Endothelial cell of umbilical vein (primary cell): ENCODE data around the gene FAR1. TPM values are rescaled to one million over a fixed set of nuclear protein-coding genes. Genes with fewer than 3 reads are reported as not detected.

Experiments
- BruUV-seq: library from RNA; stranded (reverse); fragments of 400-500 nt; replicated peaks from 2 replicates; lab custom pipeline; 2021; lab: Mats Ljungman, UMichigan
- CTCF ChIA-PET: fragments of 300-600, 350-600 bp; sonication (Branson Sonifier 250); formaldehyde crosslinking; loops from one replicate; lab custom pipeline; 2021; ENCODE audit warnings: antibody characterized with exemption, inconsistent platforms; lab: Charles Lee
- POLR2A ChIA-PET: fragments of 300-600, 350-600 bp; sonication (Branson Sonifier 250); formaldehyde crosslinking; loops from one replicate; lab custom pipeline; 2021; ENCODE audit warnings: antibody characterized with exemption, inconsistent platforms; lab: Charles Lee
- DNase-seq: peaks from one replicate; pipeline ENCODE4 v3.0.0-alpha.2; 2011; ENCODE audit warnings: low read depth, low spot score
- FAIRE-seq: peaks from 2 replicates; lab custom pipeline; 2011; peaks lifted over from hg19 to GRCh38; lab: Jason Lieb, UNC
- H2AFZ ChIP-seq: 2 replicates; pipeline ENCODE4 v1.6.0; 2012; ENCODE audit warnings: low read depth, low read length, control low read depth, inconsistent platforms
- H3K27ac ChIP-seq: 2 replicates; pipeline ENCODE4 v1.5.1; 2011; ENCODE audit warnings: low read depth, mild to moderate bottlenecking, control low read depth, low read length, moderate library complexity; ENCODE audit not compliant: insufficient read depth
- H3K27me3 ChIP-seq, 2 experiments: 2 replicates each; pipeline versions ENCODE4 v1.6.0 to v1.6.1; 2011; ENCODE audit warnings: low read length in 2 of 2, mixed read lengths in 1 of 2; ENCODE audit not compliant: control insufficient read depth in 2 of 2, insufficient read depth in 2 of 2
- H3K36me3 ChIP-seq, 2 experiments: 2 replicates in 1 of 2; 3 replicates in 1 of 2; pipeline ENCODE4 v1.5.1; 2011; ENCODE audit warnings: low read length in 2 of 2, mild to moderate bottlenecking in 1 of 2, moderate library complexity in 1 of 2; ENCODE audit not compliant: control insufficient read depth in 2 of 2, insufficient read depth in 2 of 2; ENCODE audit errors: extremely low read depth in 1 of 2
- H3K4me1 ChIP-seq: 3 replicates; pipeline ENCODE4 v1.5.1; 2011; ENCODE audit warnings: mild to moderate bottlenecking, low read length; ENCODE audit not compliant: control insufficient read depth, insufficient read depth; ENCODE audit errors: extremely low read depth
- H3K4me2 ChIP-seq: 2 replicates; pipeline ENCODE4 v1.6.1; 2011; ENCODE audit warnings: low read length, control low read depth, mixed read lengths; ENCODE audit not compliant: insufficient read depth
- H3K4me3 ChIP-seq, 3 experiments: fragments of 200-600 bp in 1 of 3; sonication (generic), shearing (Covaris generic) in 1 of 3; replicated peaks in 1 of 3; 2 replicates each; pipeline ENCODE4 v1.5.1; 2011 to 2016; ENCODE audit warnings: control low read depth in 3 of 3, low read length in 3 of 3, mild to moderate bottlenecking in 2 of 3, inconsistent platforms in 1 of 3, low read depth in 1 of 3, moderate library complexity in 1 of 3; ENCODE audit not compliant: insufficient read depth in 1 of 3
- H3K79me2 ChIP-seq: 2 replicates; pipeline ENCODE4 v1.6.0; 2012; ENCODE audit warnings: low read length, inconsistent platforms; ENCODE audit not compliant: control insufficient read depth, insufficient read depth
- H3K9ac ChIP-seq: replicated peaks from 2 replicates; pipeline ENCODE3; 2011; ENCODE audit warnings: low read length, control low read depth; ENCODE audit not compliant: insufficient read depth; ENCODE audit errors: extremely low read depth
- H3K9me1 ChIP-seq: replicated peaks from 3 replicates; pipeline ENCODE4 v1.6.0; 2011; ENCODE audit warnings: mild to moderate bottlenecking, low read length; ENCODE audit not compliant: control insufficient read depth, insufficient read depth; ENCODE audit errors: extremely low read depth
- H3K9me3 ChIP-seq: replicated peaks from 2 replicates; pipeline ENCODE4 v1.5.1; 2012; ENCODE audit warnings: low read length, inconsistent platforms; ENCODE audit not compliant: control insufficient read depth, insufficient read depth
- H4K20me1 ChIP-seq: replicated peaks from 2 replicates; pipeline ENCODE3; 2011; ENCODE audit warnings: mild to moderate bottlenecking, low read length; ENCODE audit not compliant: control insufficient read depth, insufficient read depth; ENCODE audit errors: extremely low read depth
- EZH2 ChIP-seq: IDR thresholded peaks from 2 replicates; pipeline ENCODE4 v1.6.1; 2012; ENCODE audit warnings: borderline replicate concordance, low read depth, mild to moderate bottlenecking, moderate library complexity, low read length, inconsistent platforms; ENCODE audit not compliant: severe bottlenecking
- FOS ChIP-seq: IDR thresholded peaks from 2 replicates; pipeline ENCODE4 v1.6.1; 2011; ENCODE audit warnings: mild to moderate bottlenecking, low read length, moderate library complexity, borderline replicate concordance; ENCODE audit not compliant: insufficient read depth
- GATA2 ChIP-seq: IDR thresholded peaks from 2 replicates; pipeline ENCODE4 v1.7.0; 2011; ENCODE audit warnings: low read depth, mild to moderate bottlenecking, moderate library complexity, mixed read lengths, low read length; ENCODE audit not compliant: insufficient read length, insufficient read depth
- JUN ChIP-seq: IDR thresholded peaks from 2 replicates; pipeline ENCODE4 v1.6.1; 2011; ENCODE audit warnings: borderline replicate concordance, low read depth; ENCODE audit not compliant: insufficient read length, insufficient read depth
- MYC ChIP-seq: IDR thresholded peaks from one replicate; pipeline ENCODE4 v1.6.1; 2011; ENCODE audit warnings: mild to moderate bottlenecking, low read depth, low read length
- POLR2A ChIP-seq: IDR thresholded peaks from 2 replicates; pipeline ENCODE4 v1.6.1; 2012; ENCODE audit warnings: low read depth, mild to moderate bottlenecking, control low read depth, low read length
- POLR2AphosphoS5 ChIP-seq: IDR thresholded peaks from 2 replicates; pipeline ENCODE4 v1.6.1; 2012; ENCODE audit warnings: low read depth, mild to moderate bottlenecking, control low read depth, low read length, moderate library complexity; ENCODE audit not compliant: insufficient read depth
- dilution Hi-C: fragments of 300-500 bp; cut with MboI; formaldehyde crosslinking; loops from one replicate; pipeline ENCODE4 v1.15.0; 2019; ENCODE audit warnings: low sequenced_read_pairs; ENCODE audit not compliant: extremely low pct_ligation_motif_present
- intact Hi-C: fragments of 100-400 bp; cut with micrococcal nuclease; formaldehyde crosslinking; loops from one replicate; pipeline ENCODE4 v1.10.0; 2022
- polyA plus RNA-seq, 4 experiments: library from polyadenylated mRNA; depleted of rRNA in 3 of 4; stranded (reverse) in 3 of 4; unstranded in 1 of 4; fragments of >200 nt; gene quantifications; 2 replicates each; pipeline versions ENCODE4 v1.2.1 to v1.2.3, GENCODE V29; 2011 to 2012; ENCODE audit warnings: missing spikeins in 1 of 4
- total RNA-seq: library from RNA; stranded (reverse); gene quantifications from 2 replicates; pipeline ENCODE4 v1.2.3, GENCODE V29; 2021
- TF ChIP-seq, protein P1 (sequence below): IDR thresholded peaks from 2 replicates; pipeline ENCODE4 v1.6.1; 2011; ENCODE audit not compliant: insufficient read depth, insufficient read length
- TF ChIP-seq, protein P2 (sequence below), 2 donors: IDR thresholded peaks; 1 replicate in 1 of 2; 2 replicates in 1 of 2; pipeline ENCODE4 v1.5.1; 2011; ENCODE audit warnings: low read length in 2 of 2, mild to moderate bottlenecking in 2 of 2, moderate library complexity in 2 of 2, control low read depth in 1 of 2, inconsistent platforms in 1 of 2, low read depth in 1 of 2; ENCODE audit not compliant: insufficient read depth in 1 of 2; ENCODE audit errors: extremely low read depth in 1 of 2

FAR1 gene
- total and polyA plus RNA-seq, 2 donors (not counting 3 experiments of a cell fraction or from before 2014, with no cell fraction given) = 29.5 to 76.4 TPM

DNA sequence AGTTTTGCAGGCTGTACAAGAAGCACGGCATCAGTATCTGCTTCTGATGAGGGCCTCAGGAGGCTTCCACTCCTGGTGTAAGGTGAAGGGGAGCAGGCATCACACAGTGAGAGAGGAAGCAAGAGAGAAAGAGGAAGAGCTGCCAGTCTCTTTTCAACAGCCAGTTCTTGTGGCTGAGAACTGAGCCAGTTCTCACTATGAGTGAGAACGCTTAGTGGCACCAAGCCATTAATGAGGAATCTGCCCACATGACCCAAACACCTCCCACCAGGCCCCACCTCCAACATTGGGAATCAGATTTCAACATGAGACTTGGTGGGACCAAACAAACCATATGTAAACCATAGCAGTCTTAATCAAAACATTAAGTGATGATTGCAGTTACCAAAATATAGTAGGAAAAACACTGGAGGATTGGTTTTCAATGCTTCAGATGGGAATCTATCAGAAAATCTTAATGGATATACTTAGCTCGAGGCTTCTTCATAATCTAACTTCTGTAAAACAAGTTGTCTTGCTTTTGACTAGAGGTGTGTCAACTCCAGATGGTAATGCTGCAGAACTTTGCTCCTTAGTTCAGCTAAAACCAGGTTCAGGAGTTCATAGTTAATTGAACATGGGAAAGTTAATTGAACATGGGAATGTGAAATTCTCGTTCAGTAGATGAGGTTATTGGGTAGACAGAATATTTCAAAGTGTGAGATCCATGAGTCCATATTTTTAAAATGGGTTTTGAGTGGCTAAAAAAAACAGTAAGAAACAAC is 12.2 kb downstream of the FAR1 start:
- Histone ChIP-seq H2AFZ (no peak overlapping the region), H3K4me3 (no peak overlapping the region), H3K4me2 (no peak overlapping the region), H3K27ac (no peak overlapping the region), H3K9me3 (no peaks in the 10 kb centered on the region), H3K36me3 (no peaks in the 10 kb centered on the region), H3K79me2 (peaks cover 94% of the 10 kb centered on the region), H4K20me1 (peaks cover 3% of the 10 kb centered on the region), H3K4me1 (peaks cover 36% of the 10 kb centered on the region), H3K9ac (no peak overlapping the region), H3K27me3 (no peaks in the 10 kb centered on the region), H3K9me1 (peaks cover 5% of the 10 kb centered on the region)
- BruUV-seq = no TSS peak
- TF ChIP-seq GATA2 = no peak
- CTCF ChIA-PET = interaction anchor here (0.7 kb wide), 1 partner anchor 13 kb away, joined by 3 read pairs; no protein-coding TSS in a partner anchor
- intact Hi-C loops (no loop called here), dilution Hi-C loops (no loop called here)
- FAIRE-seq (no peak), DNase-seq (no peak)
- POLR2A ChIA-PET = no interaction called here

- no TSS peak for BruUV-seq
- no peak overlapping the region for H3K27ac ChIP-seq
- H3K4me1 ChIP-seq = peaks cover 43% of the 10 kb centered on the region
- H3K27me3 ChIP-seq = no peaks in the 10 kb centered on the region
- no peaks in the 10 kb centered on the region for H3K9me3 ChIP-seq
- DNase-seq (no peak), FAIRE-seq (no peak)
- H3K36me3 ChIP-seq = no peaks in the 10 kb centered on the region
- H3K4me2 ChIP-seq = no peak overlapping the region
- no peak overlapping the region for H2AFZ ChIP-seq
- H3K79me2 ChIP-seq = peaks cover 93% of the 10 kb centered on the region
- dilution Hi-C loops = no loop called here
- no peak overlapping the region for H3K9ac ChIP-seq
- peaks cover 5% of the 10 kb centered on the region for H3K9me1 ChIP-seq
- no peak overlapping the region for H3K4me3 ChIP-seq
- intact Hi-C loops = no loop called here
- CTCF ChIA-PET = no interaction called here
- TF ChIP-seq GATA2 (no peak), JUN (no peak), POLR2A (no peak), MYC (no peak), POLR2AphosphoS5 (no peak), EZH2 (no peak), FOS (no peak)
- TF ChIP-seq, protein P1, sequence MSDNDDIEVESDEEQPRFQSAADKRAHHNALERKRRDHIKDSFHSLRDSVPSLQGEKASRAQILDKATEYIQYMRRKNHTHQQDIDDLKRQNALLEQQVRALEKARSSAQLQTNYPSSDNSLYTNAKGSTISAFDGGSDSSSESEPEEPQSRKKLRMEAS = no peak
- TF ChIP-seq, protein P2, sequence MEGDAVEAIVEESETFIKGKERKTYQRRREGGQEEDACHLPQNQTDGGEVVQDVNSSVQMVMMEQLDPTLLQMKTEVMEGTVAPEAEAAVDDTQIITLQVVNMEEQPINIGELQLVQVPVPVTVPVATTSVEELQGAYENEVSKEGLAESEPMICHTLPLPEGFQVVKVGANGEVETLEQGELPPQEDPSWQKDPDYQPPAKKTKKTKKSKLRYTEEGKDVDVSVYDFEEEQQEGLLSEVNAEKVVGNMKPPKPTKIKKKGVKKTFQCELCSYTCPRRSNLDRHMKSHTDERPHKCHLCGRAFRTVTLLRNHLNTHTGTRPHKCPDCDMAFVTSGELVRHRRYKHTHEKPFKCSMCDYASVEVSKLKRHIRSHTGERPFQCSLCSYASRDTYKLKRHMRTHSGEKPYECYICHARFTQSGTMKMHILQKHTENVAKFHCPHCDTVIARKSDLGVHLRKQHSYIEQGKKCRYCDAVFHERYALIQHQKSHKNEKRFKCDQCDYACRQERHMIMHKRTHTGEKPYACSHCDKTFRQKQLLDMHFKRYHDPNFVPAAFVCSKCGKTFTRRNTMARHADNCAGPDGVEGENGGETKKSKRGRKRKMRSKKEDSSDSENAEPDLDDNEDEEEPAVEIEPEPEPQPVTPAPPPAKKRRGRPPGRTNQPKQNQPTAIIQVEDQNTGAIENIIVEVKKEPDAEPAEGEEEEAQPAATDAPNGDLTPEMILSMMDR (IDR thresholded peaks at IDR 0.05; ENCODE audit: extremely low read depth in 1 of 2, insufficient read depth in 1 of 2, low read depth in 1 of 2, low read length in 2 of 2) = no peak
- peaks cover 3% of the 10 kb centered on the region for H4K20me1 ChIP-seq
- POLR2A ChIA-PET = no interaction called here
These were observed 13.0 kb downstream of the FAR1 start for GRCh38 chr11:13681446-13681845.
